ENCODE measurements around the gene HTR7. TPM values are rescaled to one million over a fixed set of nuclear protein-coding genes. Genes with fewer than 3 reads are reported as not detected.
A peak's percentile ranks its signal among the peaks of the same experiment; 100 is the strongest.

The HTR7 gene
- total and polyA plus RNA-seq, 9 of the 15 experiments (the other 6 are each of a cell fraction or from before 2014, with no cell fraction given): 0.07 to 0.33 (median 0.18) TPM

DNA sequence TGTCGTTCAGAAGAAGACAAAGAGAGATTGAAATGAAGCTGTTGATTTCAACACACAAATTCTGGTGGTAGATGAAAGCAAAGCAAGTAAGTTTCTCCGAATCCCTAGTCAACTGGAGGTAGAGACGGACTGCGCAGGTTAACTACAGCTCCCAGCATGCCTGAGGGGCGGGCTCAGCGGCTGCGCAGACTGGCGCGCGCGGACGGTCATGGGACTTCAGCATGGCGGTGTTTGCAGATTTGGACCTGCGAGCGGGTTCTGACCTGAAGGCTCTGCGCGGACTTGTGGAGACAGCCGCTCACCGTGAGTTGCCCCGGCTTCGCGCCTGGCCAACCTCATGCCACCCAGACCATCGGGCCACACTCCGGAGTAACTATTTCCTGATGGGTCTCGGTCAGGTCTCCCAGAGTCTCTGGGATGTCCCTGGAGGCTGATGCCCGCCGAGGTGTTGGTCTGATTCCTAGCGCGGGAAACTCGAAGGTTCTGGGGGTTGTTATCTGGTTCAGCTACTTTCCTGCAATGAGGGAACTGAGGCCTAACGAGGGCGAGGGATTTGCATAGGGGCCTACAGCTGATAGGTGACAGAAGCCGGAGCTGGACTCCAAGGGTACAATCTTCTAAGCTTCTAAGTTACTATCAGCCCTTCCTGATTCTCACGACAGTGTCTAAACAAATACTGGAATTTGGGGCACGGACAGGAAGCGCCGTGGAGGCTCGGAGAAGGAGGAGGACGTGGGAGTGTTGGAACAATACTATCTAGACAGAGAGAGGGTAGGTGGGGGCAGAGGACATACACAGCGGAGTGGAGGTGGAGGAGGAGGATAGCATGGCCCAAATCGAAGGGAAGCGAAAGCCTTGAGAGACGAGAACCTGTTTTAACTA is 14.2 kb upstream of the HTR7 start, which contains the start of gene RPP30 (continued):
- TF ChIP-seq, protein P1, sequence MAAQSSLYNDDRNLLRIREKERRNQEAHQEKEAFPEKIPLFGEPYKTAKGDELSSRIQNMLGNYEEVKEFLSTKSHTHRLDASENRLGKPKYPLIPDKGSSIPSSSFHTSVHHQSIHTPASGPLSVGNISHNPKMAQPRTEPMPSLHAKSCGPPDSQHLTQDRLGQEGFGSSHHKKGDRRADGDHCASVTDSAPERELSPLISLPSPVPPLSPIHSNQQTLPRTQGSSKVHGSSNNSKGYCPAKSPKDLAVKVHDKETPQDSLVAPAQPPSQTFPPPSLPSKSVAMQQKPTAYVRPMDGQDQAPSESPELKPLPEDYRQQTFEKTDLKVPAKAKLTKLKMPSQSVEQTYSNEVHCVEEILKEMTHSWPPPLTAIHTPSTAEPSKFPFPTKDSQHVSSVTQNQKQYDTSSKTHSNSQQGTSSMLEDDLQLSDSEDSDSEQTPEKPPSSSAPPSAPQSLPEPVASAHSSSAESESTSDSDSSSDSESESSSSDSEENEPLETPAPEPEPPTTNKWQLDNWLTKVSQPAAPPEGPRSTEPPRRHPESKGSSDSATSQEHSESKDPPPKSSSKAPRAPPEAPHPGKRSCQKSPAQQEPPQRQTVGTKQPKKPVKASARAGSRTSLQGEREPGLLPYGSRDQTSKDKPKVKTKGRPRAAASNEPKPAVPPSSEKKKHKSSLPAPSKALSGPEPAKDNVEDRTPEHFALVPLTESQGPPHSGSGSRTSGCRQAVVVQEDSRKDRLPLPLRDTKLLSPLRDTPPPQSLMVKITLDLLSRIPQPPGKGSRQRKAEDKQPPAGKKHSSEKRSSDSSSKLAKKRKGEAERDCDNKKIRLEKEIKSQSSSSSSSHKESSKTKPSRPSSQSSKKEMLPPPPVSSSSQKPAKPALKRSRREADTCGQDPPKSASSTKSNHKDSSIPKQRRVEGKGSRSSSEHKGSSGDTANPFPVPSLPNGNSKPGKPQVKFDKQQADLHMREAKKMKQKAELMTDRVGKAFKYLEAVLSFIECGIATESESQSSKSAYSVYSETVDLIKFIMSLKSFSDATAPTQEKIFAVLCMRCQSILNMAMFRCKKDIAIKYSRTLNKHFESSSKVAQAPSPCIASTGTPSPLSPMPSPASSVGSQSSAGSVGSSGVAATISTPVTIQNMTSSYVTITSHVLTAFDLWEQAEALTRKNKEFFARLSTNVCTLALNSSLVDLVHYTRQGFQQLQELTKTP (IDR thresholded peaks at IDR 0.05; ENCODE audit: low read depth in 1 of 2, partially characterized antibody in 2 of 2): peak in 1 of 2 experiments; percentile 93
- TF ChIP-seq, protein P2, sequence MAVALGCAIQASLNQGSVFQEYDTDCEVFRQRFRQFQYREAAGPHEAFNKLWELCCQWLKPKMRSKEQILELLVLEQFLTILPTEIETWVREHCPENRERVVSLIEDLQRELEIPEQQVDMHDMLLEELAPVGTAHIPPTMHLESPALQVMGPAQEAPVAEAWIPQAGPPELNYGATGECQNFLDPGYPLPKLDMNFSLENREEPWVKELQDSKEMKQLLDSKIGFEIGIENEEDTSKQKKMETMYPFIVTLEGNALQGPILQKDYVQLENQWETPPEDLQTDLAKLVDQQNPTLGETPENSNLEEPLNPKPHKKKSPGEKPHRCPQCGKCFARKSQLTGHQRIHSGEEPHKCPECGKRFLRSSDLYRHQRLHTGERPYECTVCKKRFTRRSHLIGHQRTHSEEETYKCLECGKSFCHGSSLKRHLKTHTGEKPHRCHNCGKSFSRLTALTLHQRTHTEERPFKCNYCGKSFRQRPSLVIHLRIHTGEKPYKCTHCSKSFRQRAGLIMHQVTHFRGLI (CRISPR knock-in tag; IDR thresholded peaks at IDR 0.05): no peak
- TF ChIP-seq ZKSCAN8 (CRISPR knock-in tag; IDR thresholded peaks at IDR 0.05) (0 out of 2 replicates have a peak, but pooled peaks have one; percentile 25), FOXK2 (conservative IDR thresholded peaks at IDR 0.05 in 1 of 2, IDR thresholded peaks at IDR 0.05 in 1 of 2; ENCODE audit: low read depth in 2 of 2) (no peak), PHF8 (IDR thresholded peaks at IDR 0.05; ENCODE audit: borderline replicate concordance, low read length) (peak; percentile 80; the same call in 1 of the 2 replicates)
- TF ChIP-seq, protein P3, sequence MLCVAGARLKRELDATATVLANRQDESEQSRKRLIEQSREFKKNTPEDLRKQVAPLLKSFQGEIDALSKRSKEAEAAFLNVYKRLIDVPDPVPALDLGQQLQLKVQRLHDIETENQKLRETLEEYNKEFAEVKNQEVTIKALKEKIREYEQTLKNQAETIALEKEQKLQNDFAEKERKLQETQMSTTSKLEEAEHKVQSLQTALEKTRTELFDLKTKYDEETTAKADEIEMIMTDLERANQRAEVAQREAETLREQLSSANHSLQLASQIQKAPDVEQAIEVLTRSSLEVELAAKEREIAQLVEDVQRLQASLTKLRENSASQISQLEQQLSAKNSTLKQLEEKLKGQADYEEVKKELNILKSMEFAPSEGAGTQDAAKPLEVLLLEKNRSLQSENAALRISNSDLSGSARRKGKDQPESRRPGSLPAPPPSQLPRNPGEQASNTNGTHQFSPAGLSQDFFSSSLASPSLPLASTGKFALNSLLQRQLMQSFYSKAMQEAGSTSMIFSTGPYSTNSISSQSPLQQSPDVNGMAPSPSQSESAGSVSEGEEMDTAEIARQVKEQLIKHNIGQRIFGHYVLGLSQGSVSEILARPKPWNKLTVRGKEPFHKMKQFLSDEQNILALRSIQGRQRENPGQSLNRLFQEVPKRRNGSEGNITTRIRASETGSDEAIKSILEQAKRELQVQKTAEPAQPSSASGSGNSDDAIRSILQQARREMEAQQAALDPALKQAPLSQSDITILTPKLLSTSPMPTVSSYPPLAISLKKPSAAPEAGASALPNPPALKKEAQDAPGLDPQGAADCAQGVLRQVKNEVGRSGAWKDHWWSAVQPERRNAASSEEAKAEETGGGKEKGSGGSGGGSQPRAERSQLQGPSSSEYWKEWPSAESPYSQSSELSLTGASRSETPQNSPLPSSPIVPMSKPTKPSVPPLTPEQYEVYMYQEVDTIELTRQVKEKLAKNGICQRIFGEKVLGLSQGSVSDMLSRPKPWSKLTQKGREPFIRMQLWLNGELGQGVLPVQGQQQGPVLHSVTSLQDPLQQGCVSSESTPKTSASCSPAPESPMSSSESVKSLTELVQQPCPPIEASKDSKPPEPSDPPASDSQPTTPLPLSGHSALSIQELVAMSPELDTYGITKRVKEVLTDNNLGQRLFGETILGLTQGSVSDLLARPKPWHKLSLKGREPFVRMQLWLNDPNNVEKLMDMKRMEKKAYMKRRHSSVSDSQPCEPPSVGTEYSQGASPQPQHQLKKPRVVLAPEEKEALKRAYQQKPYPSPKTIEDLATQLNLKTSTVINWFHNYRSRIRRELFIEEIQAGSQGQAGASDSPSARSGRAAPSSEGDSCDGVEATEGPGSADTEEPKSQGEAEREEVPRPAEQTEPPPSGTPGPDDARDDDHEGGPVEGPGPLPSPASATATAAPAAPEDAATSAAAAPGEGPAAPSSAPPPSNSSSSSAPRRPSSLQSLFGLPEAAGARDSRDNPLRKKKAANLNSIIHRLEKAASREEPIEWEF (CRISPR knock-in tag; IDR thresholded peaks at IDR 0.05): no peak

Data from K562 (cell line).